PC-3 (cell line): ENCODE data around the gene EIF4G1. TPM values are rescaled to one million over a fixed set of nuclear protein-coding genes. Genes with fewer than 3 reads are reported as not detected.

Source experiments
- total RNA-seq: library from RNA; depleted of rRNA; stranded (reverse); fragments of >200 nt; gene quantifications from 2 replicates; pipeline ENCODE4 v1.2.3, GENCODE V29; 2014; rRNA removed

EIF4G1 gene
- total RNA-seq, 1 experiment from 2014 or later, result 463 TPM

Other genes starting within 250 kb of the EIF4G1 start
- gene HTR3E, start 217.5 kb upstream of the EIF4G1 start, total RNA-seq, result not detected in 2 replicates
- gene EIF2B5, start 179.2 kb upstream of the EIF4G1 start, total RNA-seq, result 51.3 and 57.0 TPM in 2 replicates
- 50.6 and 56.1 TPM in 2 replicates for gene DVL3, start 159.2 kb upstream of the EIF4G1 start, total RNA-seq
- gene AP2M1, start 139.8 kb upstream of the EIF4G1 start, total RNA-seq, result 522 and 538 TPM in 2 replicates
- 84.7 and 85.5 TPM in 2 replicates for gene ABCF3, start 128.4 kb upstream of the EIF4G1 start, total RNA-seq
- 1.4 and 1.9 TPM in 2 replicates for gene VWA5B2, start 85.0 kb upstream of the EIF4G1 start, total RNA-seq
- gene ALG3, start 65.6 kb upstream of the EIF4G1 start, total RNA-seq, result 65.9 and 89.0 TPM in 2 replicates
- 27.3 and 37.8 TPM in 2 replicates for gene EEF1AKMT4, start 64.9 kb upstream of the EIF4G1 start, total RNA-seq
- gene CAMK2N2, start 53.1 kb upstream of the EIF4G1 start, total RNA-seq, result 1.1 and 1.2 TPM in 2 replicates
- gene ECE2, start 38.6 kb upstream of the EIF4G1 start, total RNA-seq, result not detected in 2 replicates
- 1,057 and 1,393 TPM in 2 replicates for gene PSMD2, start 15.4 kb upstream of the EIF4G1 start, total RNA-seq
- 21.9 and 24.2 TPM in 2 replicates for gene FAM131A, start 23.0 kb downstream of the EIF4G1 start, total RNA-seq
- 13.0 and 17.0 TPM in 2 replicates for gene CLCN2, start 47.0 kb downstream of the EIF4G1 start, total RNA-seq
- 184 and 193 TPM in 2 replicates for gene POLR2H, start 47.1 kb downstream of the EIF4G1 start, total RNA-seq
- gene THPO, start 63.6 kb downstream of the EIF4G1 start, total RNA-seq, result not detected in 2 replicates
- not detected in 2 replicates for gene CHRD, start 65.4 kb downstream of the EIF4G1 start, total RNA-seq
- gene EPHB3, start 247.2 kb downstream of the EIF4G1 start, total RNA-seq, result 18.2 and 23.1 TPM in 2 replicates